ENCODE measurements around the gene LONP1. TPM values are rescaled to one million over a fixed set of nuclear protein-coding genes. Genes with fewer than 3 reads are reported as not detected.
A peak's percentile ranks its signal among the peaks of the same experiment; 100 is the strongest.
"Not testable (repeated sequence)": the region's sequence is repeated elsewhere in the genome, so short reads cannot be mapped to it uniquely, and the experiment has no call there.

Gene LONP1
- polyA plus RNA-seq, 3 donors: 46.5 to 50.4 (median 47.9) TPM

DNA sequence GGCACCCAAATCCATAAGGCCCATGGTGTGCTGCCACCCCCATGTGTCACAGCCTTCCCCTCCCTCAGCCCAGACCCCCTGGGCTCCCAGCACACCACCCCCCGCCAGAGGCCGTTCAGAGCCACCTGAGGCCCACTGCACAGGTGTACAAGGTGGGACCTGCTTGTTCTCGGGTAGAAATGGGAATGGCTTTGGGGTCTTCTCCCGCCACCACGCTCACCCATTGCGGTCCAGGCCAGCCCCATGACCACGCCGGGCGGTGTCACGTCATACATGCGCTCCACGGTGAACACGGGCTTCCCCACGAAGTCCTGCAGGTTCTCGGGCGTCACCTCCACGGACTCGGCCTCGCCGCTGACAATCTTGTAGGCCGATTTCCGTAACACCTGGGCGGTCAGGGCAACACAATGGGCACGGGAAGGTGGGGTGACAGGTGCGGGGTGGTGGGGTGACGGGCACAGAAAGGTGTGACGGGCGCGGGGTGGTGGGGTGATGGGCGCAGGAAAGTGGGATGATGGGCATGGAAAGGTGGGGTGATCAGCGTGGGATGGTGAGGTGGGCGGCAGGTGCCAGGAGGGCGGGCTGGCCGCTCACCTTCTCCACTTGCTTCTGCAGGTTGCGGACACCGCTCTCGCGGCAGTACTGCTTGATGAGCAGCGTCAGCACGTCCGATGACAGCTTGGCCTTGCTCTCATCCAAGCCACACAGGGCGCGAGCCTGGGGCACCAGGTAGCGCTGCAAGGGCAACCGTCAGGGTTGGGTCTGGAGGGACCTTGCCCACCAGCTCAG, 25.6 kb downstream of the LONP1 start:
- no peak for DNase-seq (ENCODE audit: low read depth in 3 of 3, low spot score in 2 of 3)

- no peak for DNase-seq (ENCODE audit: low read depth in 3 of 3, low spot score in 2 of 3)
These were observed 26.5 kb downstream of the LONP1 start for GRCh38 chr19:5693195-5694166.

DNA sequence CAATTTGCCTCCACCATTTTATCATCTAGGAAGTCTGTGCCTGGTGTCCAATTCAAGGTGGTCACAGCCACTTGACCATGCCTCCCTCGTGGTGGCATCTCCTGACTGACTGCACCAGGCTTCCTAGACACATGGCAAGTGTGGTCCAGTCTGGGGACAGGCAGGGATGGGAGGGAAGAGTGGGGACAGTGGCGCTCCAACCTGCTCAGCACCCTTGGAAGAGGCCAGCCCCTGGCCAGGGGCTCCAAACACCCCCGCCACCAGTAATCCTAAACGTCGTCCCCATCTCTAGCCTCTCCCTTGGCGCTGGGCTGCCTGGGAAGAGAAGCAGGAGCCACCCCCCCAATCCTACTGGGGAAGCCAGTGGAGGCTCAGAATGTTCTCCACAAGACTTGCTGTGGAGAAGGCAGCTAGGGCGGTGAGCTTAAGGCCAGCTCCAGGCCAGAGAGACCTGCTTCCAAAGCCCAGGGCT, 27.2 kb downstream of the LONP1 start:
- DNase-seq (ENCODE audit: low read depth in 3 of 3, low spot score in 2 of 3): no peak

DNA sequence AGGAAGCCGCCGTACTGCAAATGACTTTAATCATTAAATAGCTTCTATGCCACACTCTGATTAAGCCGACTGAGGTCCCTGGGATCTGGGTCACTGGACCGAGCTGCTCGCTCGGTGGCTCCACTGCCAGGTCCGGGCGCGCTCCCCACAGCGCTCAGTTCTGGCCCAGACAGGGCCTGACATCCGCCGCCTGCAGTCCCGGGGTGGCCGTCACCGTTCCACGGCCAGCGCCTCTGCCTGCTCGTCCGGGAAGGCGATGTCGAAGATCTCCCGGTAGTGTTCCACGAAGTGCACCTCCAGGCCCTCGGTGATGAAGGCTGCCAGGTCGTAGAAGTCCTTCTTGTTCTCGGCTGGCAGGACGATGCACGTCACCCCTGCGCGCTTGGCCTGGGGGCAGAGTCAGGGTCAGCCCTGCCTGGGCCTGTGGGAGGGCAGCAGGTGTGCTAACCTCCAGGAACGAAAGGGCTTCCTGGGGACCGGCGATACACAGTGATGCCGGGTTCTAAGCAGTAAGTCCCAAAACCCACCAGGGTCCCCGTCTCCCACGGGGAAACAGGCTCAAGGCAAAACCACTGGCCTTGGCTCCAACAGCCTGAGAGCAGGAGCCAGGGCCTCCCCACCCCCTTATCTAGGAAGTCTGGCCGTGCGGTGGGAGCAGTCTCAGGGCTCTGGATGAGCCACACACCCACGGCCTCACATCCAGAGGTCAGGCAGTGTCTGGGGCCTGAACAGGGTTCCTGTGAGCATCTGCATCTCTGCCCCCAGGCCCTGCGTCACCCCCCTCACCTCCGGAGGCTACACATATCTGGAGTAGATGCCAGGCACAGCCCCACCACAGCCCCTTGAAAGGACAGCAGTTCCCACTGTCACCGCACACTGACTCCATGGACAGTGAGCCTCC, 27.9 kb downstream of the LONP1 start:
- DNase-seq (ENCODE audit: low read depth in 3 of 3, low spot score in 2 of 3): no peak

DNA sequence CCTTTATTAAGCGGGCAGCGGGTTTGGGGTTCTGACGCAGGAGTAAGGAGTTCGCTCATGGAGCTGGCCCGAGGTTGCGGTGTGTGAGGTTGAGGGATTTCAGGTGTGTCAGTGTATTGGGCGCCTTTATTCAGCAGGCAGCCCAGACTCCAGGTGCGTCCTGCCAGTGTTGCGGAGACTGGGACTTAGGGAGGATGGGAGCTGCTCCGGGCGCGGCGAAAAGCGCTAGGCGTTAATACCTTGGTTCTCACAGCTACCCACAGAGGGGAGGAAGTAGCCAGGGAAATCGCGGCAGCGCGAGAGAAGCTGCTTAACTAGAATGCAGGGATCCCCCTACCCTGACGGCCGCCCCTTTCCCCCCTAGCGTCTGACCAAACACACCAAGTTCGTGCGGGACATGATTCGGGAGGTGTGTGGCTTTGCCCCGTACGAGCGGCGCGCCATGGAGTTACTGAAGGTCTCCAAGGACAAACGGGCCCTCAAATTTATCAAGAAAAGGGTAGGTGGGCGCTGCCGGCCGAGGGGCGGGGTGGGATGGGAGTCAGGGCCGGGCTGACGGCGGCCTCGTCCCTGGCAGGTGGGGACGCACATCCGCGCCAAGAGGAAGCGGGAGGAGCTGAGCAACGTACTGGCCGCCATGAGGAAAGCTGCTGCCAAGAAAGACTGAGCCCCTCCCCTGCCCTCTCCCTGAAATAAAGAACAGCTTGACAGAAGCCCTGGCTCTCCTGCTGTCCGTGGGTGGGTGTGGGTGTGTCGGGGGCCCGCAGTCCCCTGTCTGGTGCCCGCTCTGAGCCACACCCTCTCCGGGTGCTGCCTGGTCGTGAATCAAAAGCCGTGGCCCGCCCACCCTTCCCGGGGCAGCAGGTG, 28.8 kb downstream of the LONP1 start:
- DNase-seq (ENCODE audit: low read depth in 3 of 3, low spot score in 2 of 3): no peak

DNA sequence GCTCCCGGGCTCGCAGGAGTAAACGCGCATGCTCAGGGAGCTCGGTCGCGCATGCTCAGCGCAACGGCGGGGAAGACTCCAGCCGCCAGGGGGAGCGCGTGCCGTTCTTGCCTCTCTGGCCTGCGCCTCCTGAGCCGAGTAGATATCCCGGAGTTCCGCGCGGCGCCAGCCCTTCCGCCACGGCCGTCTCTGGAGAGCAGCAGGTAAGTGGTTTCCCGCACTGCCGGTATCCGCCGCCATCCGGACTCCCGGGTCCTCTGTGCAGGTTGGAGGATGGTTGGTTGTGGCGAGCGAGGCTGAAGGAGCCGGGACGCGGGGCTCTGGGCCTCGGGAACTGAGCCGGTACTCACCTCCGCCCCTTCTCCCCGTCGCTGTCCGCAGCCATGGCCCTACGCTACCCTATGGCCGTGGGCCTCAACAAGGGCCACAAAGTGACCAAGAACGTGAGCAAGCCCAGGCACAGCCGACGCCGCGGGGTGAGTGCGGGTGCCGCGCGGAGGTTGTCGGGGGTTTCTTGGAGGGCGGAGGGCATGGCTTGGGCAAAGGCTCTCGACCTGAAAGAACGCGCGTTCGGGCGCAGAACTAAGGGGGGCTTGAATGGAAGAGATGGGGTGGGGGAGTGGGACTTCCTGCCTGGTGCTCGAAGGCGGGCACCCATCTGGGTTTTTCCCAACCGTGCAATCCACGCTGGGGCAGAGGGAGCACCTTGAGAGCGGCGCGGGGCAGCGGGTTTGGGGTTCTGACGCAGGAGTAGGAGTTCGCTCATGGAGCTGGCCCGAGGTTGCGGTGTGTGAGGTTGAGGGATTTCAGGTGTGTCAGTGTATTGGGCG, 29.6 kb downstream of the LONP1 start, which contains the start of gene RPL36:
Gene RPL36 (plus strand): TSS at position 171 of the 830 bp plus-strand sequence. CDS start 213 bp downstream, at position 384.
- peak; percentile 92 to 93 (median 92) for DNase-seq (ENCODE audit: low read depth in 3 of 3, low spot score in 2 of 3)

DNA sequence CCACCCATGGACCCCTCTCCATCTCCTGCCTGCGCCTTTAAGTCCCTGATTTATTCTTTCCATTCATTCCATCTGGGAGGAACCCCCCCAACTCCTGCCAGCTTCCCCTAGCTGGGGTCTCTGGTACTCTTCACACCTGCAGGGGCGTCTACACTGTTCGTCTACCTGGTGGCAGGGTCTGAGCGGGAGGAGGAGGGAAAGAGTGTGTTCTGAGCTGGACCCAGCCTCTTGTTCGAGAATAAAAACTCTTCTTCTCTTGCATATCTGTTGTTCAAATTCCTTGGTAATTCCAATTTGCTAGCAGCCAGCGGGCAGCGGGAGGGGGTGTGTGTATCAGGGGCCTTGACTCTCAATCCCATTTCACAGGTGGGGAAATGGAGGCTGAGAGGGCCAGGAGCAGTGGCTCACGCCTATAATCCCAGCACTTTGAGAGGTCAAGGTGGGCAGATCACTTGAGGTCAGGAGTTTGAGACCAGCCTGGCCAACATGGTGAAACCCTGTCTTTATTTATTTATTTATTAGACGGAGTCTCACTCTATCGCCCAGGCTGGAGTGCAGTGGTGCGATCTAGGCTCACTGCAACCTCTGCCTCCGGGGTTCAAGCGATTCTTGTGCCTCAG, 31.6 kb downstream of the LONP1 start:
- not testable (repeated sequence) for DNase-seq (ENCODE audit: low read depth in 3 of 3, low spot score in 2 of 3)

- no peak for DNase-seq (ENCODE audit: low read depth in 3 of 3, low spot score in 2 of 3)
These were observed 32.4 kb downstream of the LONP1 start for GRCh38 chr19:5687360-5688198.

- peak; percentile 66 to 86 (median 76) for DNase-seq (ENCODE audit: low read depth in 3 of 3, low spot score in 2 of 3)
These were observed 33.1 kb downstream of the LONP1 start for GRCh38 chr19:5686647-5687359.

DNA sequence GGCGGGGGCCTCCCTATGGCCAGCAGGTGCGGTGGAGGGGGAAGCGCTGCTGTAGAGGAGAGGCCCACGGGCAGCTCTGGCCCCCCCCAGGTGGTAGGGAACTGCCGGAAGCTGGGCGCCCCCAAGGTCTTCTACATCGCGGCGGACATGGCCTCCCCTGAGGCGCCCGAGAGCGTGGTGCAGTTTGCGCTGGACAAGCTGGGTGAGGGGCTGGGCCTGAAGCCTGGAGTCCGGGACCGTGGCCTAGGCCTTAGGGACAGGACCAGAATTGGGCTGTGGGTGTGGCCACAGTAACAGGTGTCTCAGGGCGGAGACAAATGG, 33.7 kb downstream of the LONP1 start:
- DNase-seq (ENCODE audit: low read depth in 3 of 3, low spot score in 2 of 3): no peak

DNA sequence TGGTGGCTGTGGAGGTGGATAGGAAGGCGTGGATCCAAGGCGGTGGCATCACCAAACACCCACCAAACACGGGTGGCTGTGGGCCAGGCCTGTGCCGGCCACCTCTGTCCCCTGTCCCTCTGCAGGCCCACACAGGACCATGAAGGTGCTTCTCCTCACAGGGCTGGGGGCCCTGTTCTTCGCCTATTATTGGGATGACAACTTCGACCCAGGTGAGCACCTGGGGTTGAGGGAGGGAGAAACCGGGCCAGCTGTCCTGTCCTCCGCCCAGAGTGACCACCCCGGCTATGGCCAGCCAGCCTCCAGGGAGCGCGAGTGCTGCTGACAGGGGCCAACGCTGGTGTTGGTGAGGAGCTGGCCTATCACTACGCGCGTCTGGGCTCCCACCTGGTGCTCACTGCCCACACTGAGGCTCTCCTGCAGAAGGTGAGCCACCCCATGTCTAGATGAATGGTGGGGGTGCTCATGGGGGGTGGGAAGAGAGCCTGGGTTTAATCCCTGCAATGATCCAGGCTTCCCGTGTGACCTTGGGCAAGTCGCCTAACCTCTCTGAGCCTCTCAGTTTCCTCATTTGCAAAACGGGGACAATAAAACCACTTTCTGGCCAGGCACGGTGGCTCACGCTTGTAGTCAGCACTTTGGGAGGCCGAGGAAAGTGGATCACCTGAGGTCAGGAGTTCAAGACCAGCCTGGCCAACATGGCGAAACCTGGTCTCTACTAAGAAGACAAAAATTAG, 35.1 kb downstream of the LONP1 start:
- DNase-seq (ENCODE audit: low read depth in 3 of 3, low spot score in 2 of 3): no peak

DNA sequence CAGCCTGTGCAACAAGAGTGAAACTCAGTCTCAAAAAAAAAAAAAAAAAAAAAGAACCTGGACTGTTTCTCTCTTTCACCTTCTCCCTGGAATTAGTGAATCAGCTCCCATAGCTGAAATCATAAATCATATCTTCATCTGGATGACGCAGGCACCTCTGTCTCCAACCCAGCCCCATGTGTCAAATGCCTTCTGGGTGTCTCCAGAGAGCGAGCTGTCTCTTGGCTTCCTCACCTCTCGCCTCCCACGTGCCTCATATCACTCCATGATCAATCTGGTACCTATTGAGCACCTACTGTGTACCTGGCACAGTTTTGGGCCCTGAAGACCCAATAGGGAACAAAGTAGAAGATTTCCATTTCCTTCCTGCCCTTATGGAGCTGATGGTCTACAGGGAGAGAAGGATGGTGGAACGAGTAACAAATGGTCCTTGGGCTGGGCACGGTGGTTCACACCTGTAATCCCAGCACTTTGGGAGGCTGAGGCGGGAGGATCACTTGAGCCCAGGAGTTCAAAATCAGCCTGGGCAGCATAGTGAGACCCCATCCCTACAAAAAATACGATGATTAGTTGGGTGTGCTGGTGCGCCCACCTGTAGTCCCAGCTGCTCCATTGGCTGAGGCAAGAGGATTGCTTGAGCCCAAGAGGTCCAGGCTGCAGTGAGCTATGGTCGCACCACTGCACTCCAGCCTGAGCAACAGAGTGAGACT, 36.6 kb downstream of the LONP1 start:
- no peak for DNase-seq (ENCODE audit: low read depth in 3 of 3, low spot score in 2 of 3)

DNA sequence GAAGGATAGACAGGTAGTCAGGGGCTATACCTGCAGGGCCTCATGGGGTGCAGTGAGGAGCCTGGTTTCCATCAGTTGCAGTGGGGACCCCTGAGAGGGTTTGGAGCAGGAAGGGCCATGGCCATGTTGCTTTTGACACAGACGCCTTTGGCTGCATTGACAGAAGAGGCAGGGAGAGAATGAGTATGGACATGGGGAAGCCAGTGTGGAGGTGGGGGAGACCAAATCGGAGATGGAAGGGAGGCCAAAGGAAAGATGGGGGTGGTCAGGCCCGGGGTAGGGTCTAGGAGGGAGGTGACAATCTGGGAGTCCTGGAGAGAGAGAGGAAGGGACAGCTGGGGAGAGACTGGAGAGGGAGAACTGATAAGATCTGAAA, 37.9 kb downstream of the LONP1 start:
- DNase-seq (ENCODE audit: low read depth in 3 of 3, low spot score in 2 of 3): no peak

DNA sequence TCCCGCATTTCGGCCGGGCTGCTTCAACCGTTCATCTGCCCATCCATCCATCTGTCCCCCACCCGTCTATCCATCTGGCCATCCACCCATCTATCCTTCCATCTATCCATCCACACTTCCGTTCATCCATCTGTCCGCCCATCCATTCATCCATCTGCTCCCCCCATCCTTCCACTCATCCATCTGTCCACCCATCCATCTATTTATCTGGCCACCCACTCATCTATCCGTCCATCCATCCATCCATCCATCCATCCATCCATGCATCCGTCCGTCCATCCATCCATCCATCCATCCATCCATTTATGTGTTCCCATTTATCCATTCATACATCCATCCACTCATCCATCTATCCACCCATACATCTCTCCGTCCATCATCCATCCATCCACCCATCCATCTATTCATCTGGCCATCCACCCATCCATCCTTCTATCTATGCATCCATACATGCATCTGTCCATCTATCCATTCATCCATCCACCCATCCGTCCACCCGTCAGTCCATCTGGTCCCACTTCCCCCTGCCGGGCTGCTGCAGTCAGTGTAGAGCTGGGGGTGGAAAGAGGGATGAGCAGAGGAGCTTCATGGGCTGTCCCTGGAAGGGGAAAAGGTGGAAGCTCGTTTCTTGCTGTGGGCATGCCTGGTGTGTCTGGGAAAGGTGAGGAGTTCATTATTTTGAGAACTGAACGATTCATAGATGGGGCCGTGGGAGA, 38.4 kb downstream of the LONP1 start:
- no peak for DNase-seq (ENCODE audit: low read depth in 3 of 3, low spot score in 2 of 3)

All from right renal cortex interstitium (tissue), 3 donors.